ENCODE measurements around the gene ADAM17.
"Not testable (repeated sequence)": the region's sequence is repeated elsewhere in the genome, so short reads cannot be mapped to it uniquely, and the experiment has no call there.

Gene ADAM17

DNA sequence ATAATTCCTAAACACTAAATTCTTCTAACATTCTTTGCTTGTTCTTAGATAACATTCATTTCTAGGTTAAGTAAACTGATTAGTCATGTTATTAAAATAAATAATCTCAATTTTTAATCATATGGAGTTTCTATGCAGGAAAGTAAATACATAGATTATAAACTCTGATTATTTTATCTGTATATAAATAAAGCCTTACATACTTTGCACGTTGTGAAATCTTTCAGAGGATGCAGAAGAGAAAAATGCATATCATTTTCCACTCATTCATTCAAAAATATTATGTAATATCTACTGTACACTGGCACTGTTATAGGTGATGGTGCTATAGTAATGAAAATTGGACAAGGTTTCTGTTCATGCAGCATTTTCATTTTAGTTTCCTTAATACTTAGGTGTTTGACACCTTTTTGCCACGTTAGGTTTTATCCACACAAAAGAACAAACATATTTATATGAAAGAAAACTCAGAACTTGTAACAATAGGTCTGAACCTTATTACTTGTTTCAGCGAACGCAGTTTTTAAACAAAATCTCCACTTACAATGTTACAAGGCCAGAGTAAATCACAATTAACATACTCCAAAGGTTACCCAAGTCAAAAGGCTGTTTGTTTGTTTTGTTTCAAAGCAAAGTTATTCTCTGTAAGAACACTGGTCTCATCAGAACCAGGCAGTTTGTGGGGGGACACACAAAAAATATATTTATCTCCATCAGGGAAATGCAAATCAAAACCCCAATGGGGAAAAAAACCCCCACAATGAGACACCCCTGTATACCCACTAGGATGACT lies 27.4 kb downstream of the ADAM17 start:
- DNase-seq (ENCODE audit: low read depth in 1 of 2, low spot score in 1 of 2) = no peak

DNA sequence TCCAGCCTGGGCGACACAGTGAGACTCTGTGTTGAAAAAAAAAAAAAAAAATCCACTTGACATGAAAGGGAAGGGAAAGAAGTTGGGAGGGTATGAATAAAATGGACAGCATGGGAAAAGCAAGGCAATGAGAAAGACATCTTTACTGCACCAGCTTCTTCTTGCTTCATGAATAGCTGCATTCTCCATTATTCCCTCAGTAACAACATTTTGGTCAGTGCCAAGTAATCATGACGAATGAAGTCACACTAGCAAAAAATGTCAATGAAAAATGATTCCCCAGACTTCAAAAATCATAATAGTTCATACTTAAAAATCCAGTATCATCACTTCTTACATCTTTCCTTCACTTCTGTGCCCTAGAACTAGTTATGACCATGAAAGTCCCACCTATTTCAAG lies 30.4 kb downstream of the ADAM17 start:
- DNase-seq (ENCODE audit: low read depth in 1 of 2, low spot score in 1 of 2) = no peak

DNA sequence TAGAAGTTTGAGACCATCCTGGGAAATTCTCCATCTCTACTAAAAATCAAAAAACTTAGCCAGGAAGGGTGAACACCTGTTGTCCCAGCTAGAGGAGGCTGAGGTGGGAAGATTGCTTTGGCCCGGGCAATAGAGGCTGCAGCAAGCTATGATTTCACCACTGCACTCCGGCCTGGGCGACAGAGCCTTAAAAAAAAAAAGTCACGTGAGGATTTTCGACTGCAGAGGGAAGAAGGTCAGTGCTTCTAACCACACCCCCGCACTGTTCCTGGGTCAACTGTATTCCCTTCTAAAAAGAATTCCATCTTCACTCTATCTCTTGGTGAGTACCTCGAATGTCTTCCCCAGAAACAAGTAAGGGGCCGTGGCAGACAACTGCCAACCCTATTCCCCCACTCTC lies 31.3 kb downstream of the ADAM17 start:
- no peak for DNase-seq (ENCODE audit: low read depth in 1 of 2, low spot score in 1 of 2)

DNA sequence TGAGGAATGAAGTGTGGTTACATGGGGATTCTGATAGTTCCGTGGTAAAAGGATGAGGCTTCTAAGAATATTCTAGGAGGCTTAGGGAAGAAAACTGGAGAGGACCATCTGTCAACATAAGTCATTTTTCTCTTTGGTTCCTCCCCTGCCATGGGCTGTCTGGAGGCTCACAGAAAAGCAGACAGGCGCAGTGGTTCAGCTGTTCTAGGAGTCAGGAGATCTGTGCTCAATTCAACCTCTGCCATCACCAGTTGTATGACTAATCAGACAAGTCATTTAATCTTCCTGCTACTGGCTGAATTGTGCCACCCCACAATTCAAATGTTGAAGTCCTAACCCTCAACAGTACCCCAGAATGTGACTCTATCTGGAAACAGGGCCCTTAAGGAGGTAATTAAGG lies 36.4 kb downstream of the ADAM17 start:
- DNase-seq (ENCODE audit: low read depth in 1 of 2, low spot score in 1 of 2) = no peak

DNA sequence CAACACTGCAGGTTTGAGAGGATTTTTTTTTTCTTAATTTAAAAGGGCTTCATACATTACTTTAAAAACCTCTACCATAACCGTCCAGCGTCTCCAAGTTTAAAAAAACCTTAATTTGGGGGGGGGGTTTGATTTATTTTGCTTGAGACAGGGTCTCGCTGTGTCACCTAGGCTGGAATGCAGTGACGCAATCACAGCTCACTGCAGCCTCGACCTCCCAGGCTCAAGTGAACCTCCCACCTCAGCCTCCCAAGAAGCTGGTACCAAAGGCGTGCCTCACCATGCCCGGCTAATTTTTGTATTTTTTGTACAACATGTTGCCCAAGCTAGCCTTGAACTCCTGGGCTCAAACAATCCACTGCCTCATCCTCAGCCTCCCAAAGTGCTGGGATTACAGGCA lies 36.9 kb downstream of the ADAM17 start:
- DNase-seq (ENCODE audit: low read depth in 1 of 2, low spot score in 1 of 2) = no peak

DNA sequence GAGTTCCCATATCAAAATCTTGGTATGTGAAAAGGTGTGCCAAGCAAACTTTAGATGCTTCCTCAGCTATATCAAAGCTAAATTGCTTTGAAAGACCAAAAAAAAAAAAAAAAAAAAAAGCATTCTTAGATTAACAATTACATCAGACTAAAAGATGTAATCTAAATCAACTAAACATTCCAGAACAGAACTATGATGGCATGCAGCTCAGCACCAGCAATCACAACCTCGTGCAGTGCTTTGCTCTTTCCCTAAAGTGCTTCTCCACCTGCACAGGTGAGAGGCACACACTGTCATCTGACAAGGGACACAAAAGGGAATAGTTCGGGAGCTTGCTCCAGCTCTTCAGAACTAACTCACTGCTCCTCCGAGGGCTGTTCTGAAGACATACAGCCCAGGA lies 37.5 kb downstream of the ADAM17 start:
- DNase-seq (ENCODE audit: low read depth in 1 of 2, low spot score in 1 of 2) = no peak

DNA sequence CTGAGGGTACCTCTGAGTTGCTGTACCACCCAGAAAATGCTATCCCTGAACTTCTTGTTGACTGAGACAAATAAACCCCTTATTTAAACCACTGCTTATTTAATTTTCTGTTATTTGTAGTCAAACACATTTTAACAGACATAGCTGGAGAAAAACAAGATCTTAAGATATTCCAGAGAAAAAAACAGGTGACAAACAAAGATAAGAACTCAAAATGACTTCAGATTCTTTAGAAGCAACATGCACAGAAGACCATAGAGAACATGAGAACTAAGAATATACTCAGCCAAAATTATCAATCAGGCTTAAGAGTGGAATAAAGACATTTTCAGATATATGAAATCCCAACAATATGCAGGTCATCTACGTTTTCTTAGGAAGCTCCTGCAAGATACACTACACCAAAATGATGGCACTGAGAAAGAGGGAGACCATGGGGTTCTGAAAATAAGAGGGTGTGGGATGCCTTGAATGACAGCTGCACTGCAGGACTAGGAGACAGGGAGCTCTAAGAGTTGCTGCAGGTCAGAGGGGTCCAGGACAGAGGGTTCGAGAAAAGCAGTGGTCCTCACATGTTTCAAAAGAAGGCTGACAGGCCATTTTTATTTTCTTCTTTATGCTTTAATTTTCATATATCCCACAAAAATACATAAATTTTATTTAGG lies 38.4 kb downstream of the ADAM17 start:
- no peak for DNase-seq (ENCODE audit: low read depth in 1 of 2, low spot score in 1 of 2)

DNA sequence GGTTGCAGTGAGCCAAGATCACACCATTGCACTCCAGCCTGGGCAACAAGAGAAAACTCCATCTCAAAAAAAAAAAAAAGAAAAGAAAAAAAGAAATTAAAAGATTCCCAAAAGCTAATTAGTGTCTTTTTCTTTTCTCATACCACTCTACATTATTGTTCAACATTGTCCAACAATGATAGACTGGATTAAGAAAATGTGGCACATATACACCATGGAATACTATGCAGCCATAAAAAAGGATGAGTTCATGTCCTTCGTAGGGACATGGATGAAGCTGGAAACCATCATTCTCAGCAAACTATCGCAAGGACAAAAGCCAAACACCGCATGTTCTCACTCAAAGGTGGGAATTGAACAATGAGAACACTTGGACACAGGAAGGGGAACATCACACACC lies 41.7 kb downstream of the ADAM17 start:
- DNase-seq (ENCODE audit: low read depth in 1 of 2, low spot score in 1 of 2) = not testable (repeated sequence)

DNA sequence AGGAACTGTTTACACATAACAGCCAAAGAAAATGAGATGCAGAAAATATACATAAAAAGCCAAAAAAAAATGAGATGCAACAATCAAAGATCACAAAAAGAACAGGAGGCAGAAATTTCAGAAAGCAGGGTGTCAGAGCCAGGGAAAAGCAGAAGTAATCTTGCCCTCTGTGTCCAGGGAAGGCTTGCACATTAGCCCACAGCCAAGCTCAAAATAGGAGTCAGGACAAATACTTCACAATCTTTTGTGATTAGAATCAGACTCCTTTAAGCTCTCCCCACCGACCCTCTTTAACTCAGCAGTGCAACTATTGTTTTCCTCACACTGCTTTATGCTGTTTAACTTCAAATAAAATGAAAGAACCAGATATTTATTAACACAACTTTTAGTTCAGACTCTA lies 46.7 kb downstream of the ADAM17 start:
- no peak for DNase-seq (ENCODE audit: low read depth in 1 of 2, low spot score in 1 of 2)

DNA sequence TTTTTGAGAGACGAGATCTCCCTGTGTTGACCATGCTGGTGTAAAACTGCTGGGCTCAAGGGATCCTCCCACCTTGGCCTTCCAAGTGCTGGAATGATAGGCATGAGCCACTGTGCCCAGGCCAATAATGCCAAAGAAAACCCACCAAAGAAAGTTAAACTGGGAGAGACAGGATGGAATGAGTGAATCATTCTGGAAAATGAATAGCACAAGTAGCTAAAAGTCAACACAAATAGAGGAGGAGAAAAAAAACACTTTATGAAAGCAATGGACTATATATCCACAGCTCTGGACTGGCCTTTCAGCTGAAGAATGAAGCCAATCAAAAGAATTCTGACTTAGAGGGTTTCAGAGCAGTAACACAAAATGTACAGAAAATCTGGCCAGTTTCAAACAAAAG lies 57.4 kb downstream of the ADAM17 start:
- DNase-seq (ENCODE audit: low read depth in 1 of 2, low spot score in 1 of 2) = no peak

DNA sequence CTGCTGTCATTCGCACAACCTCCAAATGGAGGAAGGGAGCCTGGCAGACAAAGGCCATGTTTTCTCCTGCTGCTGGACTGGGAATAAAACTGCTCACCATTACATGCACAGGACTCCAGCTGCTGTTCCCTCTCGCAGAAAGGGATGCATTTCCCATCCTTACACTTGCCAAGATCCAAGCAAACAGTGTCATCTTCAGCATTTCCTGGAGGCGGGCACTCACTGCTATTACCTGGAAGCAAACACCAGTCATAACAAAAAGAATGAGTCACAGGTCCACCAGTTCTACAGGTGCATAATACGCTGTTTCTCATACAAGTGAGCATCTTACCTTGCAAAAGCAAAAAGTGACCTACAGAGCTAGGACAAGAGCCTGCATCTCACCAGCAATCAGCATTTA lies 58.6 kb downstream of the ADAM17 start:
- DNase-seq (ENCODE audit: low read depth in 1 of 2, low spot score in 1 of 2) = no peak

DNA sequence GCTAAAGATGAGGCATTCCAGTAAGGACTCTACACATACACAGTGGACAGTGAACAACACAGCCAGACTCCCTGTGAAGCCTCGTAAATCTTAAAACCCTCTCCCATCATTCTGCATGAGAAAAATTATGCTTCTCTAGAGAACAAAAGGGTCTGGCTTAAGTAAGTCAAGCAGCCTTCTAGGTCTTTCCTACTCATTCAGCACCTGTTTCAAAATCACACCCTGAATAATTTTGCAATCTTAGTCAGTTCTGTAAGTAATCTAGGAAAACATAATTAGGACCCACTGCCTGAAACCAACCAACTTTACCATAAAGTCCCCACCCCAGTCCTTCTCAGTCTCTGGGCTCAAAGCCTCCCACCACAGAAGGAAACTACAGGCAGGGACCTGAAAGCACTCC lies 61.5 kb downstream of the ADAM17 start:
- DNase-seq (ENCODE audit: low read depth in 1 of 2, low spot score in 1 of 2) = no peak

DNA sequence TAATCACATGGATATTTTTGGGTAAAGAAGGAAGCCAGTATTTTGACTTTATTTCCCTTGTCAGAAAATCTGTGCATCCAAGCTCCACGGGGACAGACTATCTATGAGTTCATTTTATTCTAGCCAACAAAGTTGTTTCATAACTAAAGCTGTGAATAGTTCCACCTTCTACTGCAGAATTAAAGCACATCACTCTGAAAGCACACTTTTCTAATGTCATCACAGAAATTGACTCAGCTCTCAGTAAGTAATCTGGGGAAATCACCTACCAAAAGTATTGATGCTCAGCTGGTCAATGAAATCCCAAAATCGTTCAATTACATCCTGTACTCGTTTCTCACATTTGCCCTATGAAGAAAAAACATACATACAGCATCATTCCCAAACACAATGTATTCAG lies 62.2 kb downstream of the ADAM17 start:
- no peak for DNase-seq (ENCODE audit: low read depth in 1 of 2, low spot score in 1 of 2)

DNA sequence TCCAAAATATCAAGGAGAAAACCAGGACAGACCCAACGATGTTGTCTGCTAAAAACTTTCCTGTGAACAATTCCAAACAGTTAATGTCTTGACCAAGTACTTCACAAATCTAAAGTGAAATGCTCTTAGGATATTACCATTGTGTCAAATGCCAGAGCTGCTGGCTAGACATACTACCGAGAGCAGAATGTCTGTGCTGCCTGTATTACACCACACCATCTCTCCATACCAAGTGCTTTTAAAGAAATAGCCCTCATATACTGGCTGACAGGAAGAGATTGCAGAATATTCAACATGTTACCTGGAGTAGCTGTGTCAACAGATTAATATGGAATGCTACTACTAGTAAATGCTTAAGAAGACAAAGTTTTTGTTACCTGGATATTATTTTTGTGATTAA lies 62.7 kb downstream of the ADAM17 start:
- no peak for DNase-seq (ENCODE audit: low read depth in 1 of 2, low spot score in 1 of 2)

DNA sequence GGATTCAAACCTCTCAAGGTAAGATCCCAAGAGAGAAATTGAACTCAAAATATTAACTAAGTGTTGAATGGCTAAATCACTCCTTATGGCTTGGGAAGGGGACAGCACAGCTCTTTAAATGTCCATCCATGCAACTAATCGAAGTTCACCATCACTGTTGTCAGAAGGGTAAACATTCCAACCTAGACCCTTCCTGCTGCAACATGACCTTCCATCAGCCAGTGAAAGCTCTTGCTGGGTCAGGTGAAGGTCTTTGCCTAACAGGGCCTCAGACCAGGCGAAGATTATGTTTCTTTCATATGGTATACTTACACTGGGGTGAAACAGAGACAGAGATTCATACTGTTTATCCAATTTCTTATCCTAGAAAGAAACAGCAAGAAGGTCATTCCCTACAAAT lies 64.8 kb downstream of the ADAM17 start:
- no peak for DNase-seq (ENCODE audit: low read depth in 1 of 2, low spot score in 1 of 2)

DNA sequence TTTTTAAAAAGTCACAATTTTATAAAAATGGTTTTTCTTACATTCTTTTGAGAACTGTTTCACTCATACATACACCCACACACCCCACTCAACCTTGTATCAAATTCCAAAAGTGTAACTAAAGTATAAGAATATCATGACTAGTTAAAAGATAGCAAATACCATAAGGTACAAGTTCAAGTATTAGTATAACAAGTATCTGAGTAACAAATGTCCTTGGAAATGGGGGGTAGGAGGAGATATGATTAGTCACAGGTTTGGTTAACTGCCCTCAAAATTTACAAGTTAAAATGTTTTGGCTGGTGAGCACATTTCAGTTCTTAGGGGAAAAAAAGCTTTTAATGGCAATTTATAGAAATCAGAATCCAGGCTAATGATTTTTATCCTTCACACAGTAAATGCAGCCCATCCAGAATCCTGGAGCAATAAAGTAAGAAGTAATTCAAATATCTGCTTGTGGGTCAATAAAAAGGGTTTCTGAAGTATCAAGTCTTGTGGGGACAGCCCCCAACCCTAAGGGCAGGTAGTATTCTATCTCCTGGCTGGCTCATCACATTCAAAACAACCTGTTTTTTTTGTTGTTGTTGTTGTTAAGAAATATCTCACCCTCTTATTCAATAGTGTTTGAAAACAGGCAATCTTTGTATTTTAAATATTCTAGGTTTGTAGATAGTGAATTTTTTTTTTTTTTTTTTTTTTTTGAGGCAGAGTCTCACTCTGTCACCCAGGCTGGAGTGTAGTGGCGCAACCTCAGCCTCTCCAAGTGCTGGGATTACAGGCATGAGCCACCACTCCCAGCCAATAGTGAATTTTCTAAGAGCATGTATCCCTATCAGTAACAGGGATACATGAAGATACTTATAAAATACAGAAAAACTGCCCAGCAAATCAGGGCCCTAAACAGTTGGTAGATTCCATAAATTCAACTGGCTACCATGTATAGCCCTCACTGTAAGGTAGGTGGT lies 66.8 kb downstream of the ADAM17 start:
- DNase-seq (ENCODE audit: low read depth in 1 of 2, low spot score in 1 of 2) = no peak

DNA sequence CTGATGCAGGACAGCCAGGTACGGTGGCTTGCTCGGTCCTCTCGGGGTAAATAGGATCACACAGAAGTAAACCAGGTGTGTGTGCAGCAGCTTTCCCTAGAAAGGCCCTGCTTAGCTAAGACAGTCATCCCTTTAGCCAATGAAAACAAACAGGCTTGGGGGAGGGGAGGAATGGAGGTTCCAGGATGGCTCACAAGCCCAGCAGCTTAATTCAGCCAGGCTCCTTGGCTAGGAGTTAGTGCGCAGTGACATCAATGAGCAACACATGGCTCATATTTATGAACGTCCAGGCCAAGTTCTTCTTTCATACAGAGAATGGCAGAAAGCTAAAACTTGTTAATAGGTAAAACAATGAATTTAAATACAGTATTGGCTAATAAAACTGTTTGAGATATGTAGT lies 71.1 kb downstream of the ADAM17 start:
- no peak for DNase-seq (ENCODE audit: low read depth in 1 of 2, low spot score in 1 of 2)

DNA sequence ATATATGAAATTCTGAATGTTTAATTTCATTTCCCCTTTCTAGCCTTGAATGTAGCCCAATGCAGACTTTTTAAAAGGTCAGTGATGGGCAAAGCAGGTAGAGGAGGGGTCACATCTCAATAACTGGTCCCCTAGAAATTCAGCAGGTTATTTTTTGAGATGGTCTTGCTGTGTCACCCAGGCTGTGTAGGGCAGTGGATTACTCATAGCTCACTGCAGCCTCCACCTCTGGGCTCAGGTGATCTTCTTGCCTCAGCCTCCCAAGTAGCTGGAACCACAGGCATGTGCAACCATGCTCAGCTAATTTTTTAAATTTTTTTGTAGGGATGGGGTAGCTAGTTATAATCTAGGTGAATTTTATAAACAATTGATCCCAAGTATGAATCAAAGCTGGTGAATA lies 72.5 kb downstream of the ADAM17 start:
- DNase-seq (ENCODE audit: low read depth in 1 of 2, low spot score in 1 of 2) = no peak

DNA sequence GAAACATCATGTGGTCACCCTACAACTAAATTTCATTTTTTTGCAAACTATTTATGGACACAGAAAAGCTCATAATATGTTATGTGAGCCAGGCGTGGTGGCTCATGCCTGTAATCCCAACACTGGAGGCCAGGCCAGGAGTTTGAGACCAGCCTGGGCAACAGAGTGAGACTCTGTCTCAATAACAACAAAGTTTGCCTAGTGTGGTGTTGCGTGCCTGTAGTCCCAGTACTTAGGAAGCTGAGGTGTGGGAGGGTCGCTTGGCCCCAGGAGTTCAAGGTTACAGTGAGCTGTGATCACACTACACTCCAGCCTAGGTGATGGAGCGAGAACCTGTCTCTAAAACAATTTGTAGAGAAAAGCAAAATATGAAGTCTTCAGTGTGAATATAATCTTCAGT lies 75.5 kb downstream of the ADAM17 start:
- no peak for DNase-seq (ENCODE audit: low read depth in 1 of 2, low spot score in 1 of 2)

DNA sequence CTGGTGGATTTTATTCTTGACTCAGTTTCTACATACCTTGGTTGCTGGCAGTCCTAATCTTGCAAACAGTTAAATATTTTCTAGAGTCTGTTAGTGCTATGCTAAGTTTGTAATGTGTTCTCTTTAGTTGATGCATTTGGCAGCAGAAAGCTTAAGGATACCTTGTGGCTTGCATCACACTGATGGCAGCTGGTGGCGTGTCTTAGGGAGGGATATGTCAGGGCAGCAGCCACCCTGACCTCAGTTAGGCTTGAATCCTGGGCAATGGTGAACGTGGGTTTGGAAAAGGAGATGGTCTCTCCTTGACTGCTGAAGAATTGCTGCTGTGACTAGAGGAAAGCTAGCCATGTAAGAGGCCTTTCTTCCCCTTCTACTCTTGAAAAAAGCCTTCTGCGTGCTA lies 77.1 kb downstream of the ADAM17 start:
- no peak for DNase-seq (ENCODE audit: low read depth in 1 of 2, low spot score in 1 of 2)

DNA sequence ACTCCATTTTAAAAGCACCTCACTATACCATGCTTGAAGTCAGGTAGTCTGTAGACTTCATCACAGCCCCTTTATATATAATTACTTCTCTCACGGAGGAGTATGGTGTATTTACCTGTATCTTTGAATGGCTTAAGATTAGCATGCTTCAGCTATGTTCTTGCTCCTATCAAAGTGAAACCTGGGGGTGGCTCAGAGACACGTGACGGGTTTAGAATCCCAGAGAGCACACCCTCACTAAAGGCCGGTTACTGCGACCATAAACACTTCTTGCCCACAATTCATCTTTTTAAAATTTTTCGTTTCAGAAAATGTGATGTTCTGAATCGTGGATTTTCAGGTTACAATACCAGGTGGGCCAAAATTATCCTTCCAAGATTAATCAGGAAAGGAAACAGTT lies 77.7 kb downstream of the ADAM17 start:
- DNase-seq (ENCODE audit: low read depth in 1 of 2, low spot score in 1 of 2) = no peak

Measured in stimulated activated CD4-positive, alpha-beta T cell treated with anti-CD3 and anti-CD28 coated beads, Interleukin-15, amount 100 ng/mL, for 1 hour (primary cell).